ENCODE measurements around the gene PTPN6. TPM values are rescaled to one million over a fixed set of nuclear protein-coding genes. Genes with fewer than 3 reads are reported as not detected.
A peak's percentile ranks its signal among the peaks of the same experiment; 100 is the strongest.

The PTPN6 gene
- total and polyA plus RNA-seq, 9 of the 15 experiments (the other 6 are each of a cell fraction or from before 2014, with no cell fraction given): 1.5 to 5.1 (median 3.9) TPM

DNA sequence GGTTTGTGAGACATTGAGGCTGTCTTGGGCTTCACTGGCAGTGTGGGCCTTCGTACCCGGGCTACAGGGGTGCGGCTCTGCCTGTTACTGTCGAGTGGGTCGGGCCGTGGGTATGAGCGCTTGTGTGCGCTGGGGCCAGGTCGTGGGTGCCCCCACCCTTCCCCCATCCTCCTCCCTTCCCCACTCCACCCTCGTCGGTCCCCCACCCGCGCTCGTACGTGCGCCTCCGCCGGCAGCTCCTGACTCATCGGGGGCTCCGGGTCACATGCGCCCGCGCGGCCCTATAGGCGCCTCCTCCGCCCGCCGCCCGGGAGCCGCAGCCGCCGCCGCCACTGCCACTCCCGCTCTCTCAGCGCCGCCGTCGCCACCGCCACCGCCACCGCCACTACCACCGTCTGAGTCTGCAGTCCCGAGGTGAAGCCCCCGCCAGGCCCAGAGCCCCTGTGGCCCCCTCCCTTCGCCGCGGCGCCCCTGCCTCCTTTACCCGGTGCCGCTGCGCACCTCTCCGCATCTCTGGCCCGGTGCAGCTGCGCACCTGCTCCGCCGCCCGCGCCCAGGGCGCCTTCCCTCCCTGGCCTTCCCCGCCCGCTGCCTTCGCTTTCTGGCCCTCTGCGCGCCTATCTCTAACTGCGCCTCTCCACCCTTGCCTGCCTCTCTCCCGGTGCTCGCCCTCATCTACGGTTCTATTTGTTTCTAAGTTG, 36.8 kb upstream of the PTPN6 start, which contains the start of gene ENO2 (continued):
- peak; percentile 75; the same call in 1 of the 2 replicates for TF ChIP-seq ZBTB1 (CRISPR knock-in tag; IDR thresholded peaks at IDR 0.05; ENCODE audit: borderline replicate concordance, low read depth)
- no peak for TF ChIP-seq MEF2D (tag; conservative IDR thresholded peaks at IDR 0.05; ENCODE audit: low read depth)
- TF ChIP-seq, protein P1, sequence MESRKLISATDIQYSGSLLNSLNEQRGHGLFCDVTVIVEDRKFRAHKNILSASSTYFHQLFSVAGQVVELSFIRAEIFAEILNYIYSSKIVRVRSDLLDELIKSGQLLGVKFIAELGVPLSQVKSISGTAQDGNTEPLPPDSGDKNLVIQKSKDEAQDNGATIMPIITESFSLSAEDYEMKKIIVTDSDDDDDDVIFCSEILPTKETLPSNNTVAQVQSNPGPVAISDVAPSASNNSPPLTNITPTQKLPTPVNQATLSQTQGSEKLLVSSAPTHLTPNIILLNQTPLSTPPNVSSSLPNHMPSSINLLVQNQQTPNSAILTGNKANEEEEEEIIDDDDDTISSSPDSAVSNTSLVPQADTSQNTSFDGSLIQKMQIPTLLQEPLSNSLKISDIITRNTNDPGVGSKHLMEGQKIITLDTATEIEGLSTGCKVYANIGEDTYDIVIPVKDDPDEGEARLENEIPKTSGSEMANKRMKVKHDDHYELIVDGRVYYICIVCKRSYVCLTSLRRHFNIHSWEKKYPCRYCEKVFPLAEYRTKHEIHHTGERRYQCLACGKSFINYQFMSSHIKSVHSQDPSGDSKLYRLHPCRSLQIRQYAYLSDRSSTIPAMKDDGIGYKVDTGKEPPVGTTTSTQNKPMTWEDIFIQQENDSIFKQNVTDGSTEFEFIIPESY (CRISPR knock-in tag; IDR thresholded peaks at IDR 0.05): peak; percentile 68
- TF ChIP-seq ZNF77 (CRISPR knock-in tag; IDR thresholded peaks at IDR 0.05): no peak
- TF ChIP-seq NRF1 (conservative IDR thresholded peaks at IDR 0.05 in 1 of 2, IDR thresholded peaks at IDR 0.05 in 1 of 2): peak; percentile 71 to 76
- no peak for TF ChIP-seq ESRRA (IDR thresholded peaks at IDR 0.05; ENCODE audit: borderline replicate concordance, low read depth)
- no peak for TF ChIP-seq DMBX1 (CRISPR knock-in tag; IDR thresholded peaks at IDR 0.05; ENCODE audit: borderline replicate concordance)
- TF ChIP-seq XRCC4 (IDR thresholded peaks at IDR 0.05; ENCODE audit: extremely low read depth, insufficient read depth, insufficient read length): no peak
- TF ChIP-seq POLR3A (IDR thresholded peaks at IDR 0.05; ENCODE audit: borderline replicate concordance, extremely low read depth, insufficient read depth, insufficient read length): no peak
- TF ChIP-seq FOSL1 (tag; conservative IDR thresholded peaks at IDR 0.05): peak; percentile 70
- no peak for TF ChIP-seq NKRF (IDR thresholded peaks at IDR 0.05; ENCODE audit: borderline replicate concordance)
- no peak for TF ChIP-seq ZNF699 (CRISPR knock-in tag; IDR thresholded peaks at IDR 0.05; ENCODE audit: insufficient replicate concordance)
- TF ChIP-seq SRF (CRISPR knock-in tag; IDR thresholded peaks at IDR 0.05): no peak
- TF ChIP-seq NONO (IDR thresholded peaks at IDR 0.05; ENCODE audit: low read depth in 2 of 2, low read length in 1 of 2): no peak
- TF ChIP-seq HNRNPLL (IDR thresholded peaks at IDR 0.05; ENCODE audit: low read depth, low read length, poor library complexity, severe bottlenecking): peak; percentile 38
- TF ChIP-seq RREB1 (CRISPR knock-in tag; IDR thresholded peaks at IDR 0.05): no peak

Measured in K562 (cell line).